ENCODE results near the gene FMN2. TPM values are rescaled to one million over a fixed set of nuclear protein-coding genes. Genes with fewer than 3 reads are reported as not detected.
"Not testable (repeated sequence)": the region's sequence is repeated elsewhere in the genome, so short reads cannot be mapped to it uniquely, and the experiment has no call there.

Gene FMN2
- total RNA-seq, 1 donor from 2014 or later: not detected

- intact Hi-C loops (cut with micrococcal nuclease): no loop called here
These were observed 44.7 kb downstream of the FMN2 start for GRCh38 chr1:240136402-240136801.

- intact Hi-C loops (cut with micrococcal nuclease): no loop called here
These were observed 47.2 kb downstream of the FMN2 start for GRCh38 chr1:240138867-240139266.

- intact Hi-C loops (cut with micrococcal nuclease): no loop called here
These were observed 47.8 kb downstream of the FMN2 start for GRCh38 chr1:240139511-240139910.

GRCh38 chr1:240145120-240145519 is 53.4 kb downstream of the FMN2 start:
- intact Hi-C loops (cut with micrococcal nuclease): loop anchor here (5.0 kb wide), 1 partner anchor 193 kb away; no protein-coding TSS in a partner anchor

- intact Hi-C loops (cut with micrococcal nuclease): loop anchor here (5.0 kb wide), 1 partner anchor 196 kb away; no protein-coding TSS in a partner anchor
These were observed 56.6 kb downstream of the FMN2 start for GRCh38 chr1:240148333-240148732.

DNA sequence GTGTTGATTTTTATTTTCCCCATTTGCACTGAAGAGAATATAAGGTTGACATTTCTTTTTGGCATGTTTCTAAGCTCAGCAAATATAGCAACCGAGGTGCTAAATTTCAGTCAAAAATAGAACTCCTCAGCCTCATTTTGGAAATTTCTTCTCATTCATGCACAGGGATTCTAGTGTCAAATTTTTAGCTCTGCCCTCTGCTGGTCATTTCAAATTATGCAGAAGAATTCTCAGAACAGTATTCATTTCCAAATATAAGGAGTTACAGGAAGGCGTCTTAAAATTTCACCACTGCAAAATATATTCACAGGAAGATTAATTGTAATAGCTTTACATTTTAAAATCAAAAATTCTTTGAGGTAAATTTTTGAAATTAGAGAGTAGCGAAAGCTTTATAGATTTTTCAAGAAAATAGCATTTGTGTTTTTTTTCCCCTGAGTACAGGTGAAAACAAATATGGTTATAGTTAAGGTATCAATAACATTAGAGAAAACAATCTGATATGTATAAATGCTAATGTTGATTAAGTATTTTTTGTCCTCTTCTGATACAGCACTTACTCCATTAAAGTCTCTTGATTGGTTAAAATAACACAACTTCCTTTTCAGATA is 57.9 kb downstream of the FMN2 start:
- intact Hi-C loops (cut with micrococcal nuclease): loop anchor here (1.0 to 5.0 kb wide), 2 partner anchors 122 to 197 kb away; no protein-coding TSS in a partner anchor

- intact Hi-C loops (cut with micrococcal nuclease): no loop called here
These were observed 59.6 kb downstream of the FMN2 start for GRCh38 chr1:240151136-240151735.

DNA sequence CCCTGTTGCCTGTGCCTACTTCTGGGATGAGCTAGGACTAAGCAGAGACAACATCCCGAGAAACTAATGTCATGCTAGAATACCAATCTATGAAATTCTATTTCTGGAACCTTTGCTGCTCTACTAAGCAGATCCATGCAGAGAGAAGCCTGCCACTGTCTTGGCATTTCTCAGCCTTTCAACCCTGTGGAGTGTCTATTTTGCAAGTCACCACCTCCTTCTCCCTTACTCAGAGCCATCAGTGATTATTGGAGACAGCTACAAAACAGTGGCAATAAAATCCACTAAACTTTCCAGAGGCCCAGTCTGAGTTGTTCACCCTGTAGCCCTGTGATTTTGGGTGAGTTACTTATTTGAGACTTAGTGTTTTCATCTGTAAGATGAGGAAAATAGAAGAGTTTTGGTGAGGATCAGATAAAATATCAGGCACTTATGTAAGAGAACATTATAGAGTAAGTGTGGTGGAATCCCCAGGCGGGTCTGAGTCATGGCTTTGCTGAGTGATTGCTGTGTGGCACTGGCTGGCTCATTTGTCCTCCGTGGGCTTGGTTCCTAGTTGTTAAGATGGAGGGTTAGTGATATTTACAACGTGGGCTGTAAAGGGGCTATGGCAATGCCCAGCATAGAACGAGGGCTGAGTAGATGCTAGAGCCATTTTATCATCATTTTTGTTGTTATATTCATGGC is 61.1 kb downstream of the FMN2 start:
- intact Hi-C loops (cut with micrococcal nuclease): no loop called here

- intact Hi-C loops (cut with micrococcal nuclease): no loop called here
These were observed 63.9 kb downstream of the FMN2 start for GRCh38 chr1:240155605-240156004.

- intact Hi-C loops (cut with micrococcal nuclease): no loop called here
These were observed 73.1 kb downstream of the FMN2 start for GRCh38 chr1:240164742-240165141.

- intact Hi-C loops (cut with micrococcal nuclease): no loop called here
These were observed 77.5 kb downstream of the FMN2 start for GRCh38 chr1:240169188-240169587.

GRCh38 chr1:240170266-240170665 is 78.6 kb downstream of the FMN2 start:
- intact Hi-C loops (cut with micrococcal nuclease): no loop called here

GRCh38 chr1:240170806-240171205 is 79.1 kb downstream of the FMN2 start:
- intact Hi-C loops (cut with micrococcal nuclease): no loop called here

DNA sequence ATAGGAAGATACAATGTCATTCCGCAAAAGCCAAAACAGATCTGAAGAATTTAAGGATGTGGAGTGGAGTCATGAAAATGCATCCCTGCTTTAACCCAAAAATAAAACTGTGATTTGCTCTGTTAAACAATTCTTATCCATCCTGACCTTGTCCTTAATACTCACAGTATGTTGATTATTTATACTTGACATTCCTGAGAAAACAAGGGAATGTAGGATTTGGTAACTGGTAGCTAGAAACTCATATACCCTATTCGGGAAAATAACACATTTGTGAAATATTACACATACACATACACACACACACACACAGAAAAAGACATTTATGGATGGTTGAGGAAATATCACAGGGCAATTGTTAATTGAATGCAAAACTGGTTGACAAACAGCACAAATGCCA is 80.2 kb downstream of the FMN2 start:
- intact Hi-C loops (cut with micrococcal nuclease): no loop called here

DNA sequence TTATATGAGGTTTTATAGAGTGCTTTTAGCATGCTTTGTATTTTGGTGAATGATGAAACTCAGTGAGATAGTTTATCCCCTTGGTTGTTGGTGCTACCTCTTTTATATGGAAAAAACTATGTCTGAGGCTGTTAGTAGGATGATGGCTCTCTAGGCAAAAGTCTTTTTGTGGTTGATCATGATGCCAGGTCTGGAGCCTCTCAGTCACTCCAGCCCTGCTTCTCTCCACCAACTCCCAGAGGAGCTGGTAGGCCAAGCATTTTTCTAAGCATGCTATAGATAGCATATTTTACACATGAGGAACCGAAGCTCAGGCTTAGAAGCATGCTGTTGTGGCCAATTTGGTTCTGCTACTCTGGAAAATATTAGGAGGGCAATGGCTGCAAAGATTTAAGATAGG is 82.2 kb downstream of the FMN2 start:
- intact Hi-C loops (cut with micrococcal nuclease): no loop called here

DNA sequence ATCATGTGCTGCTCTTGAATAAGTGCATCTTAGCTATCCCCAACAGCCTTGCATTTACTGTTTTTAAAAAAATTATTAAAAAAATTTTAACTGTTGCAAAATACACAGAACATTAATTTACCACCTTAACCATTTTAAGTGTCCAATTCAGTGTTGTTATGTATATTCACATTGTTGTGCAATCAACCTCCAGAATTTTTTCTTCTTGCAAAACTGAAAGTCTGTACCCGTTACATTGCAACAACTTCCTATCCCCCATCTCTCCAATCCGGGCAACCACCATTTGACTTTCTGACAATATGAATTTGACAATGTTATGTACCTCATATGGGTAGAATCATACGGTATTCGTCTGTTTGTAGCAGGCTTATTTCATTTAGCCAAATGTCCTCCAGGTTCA is 83.1 kb downstream of the FMN2 start:
- intact Hi-C loops (cut with micrococcal nuclease): no loop called here

GRCh38 chr1:240178366-240178765 is 86.7 kb downstream of the FMN2 start:
- intact Hi-C loops (cut with micrococcal nuclease): no loop called here

GRCh38 chr1:240184682-240185081 is 93.0 kb downstream of the FMN2 start:
- intact Hi-C loops (cut with micrococcal nuclease): not testable (repeated sequence)

- intact Hi-C loops (cut with micrococcal nuclease): no loop called here
These were observed 96.5 kb downstream of the FMN2 start for GRCh38 chr1:240188139-240188538.

GRCh38 chr1:240189386-240189989 is 97.8 kb downstream of the FMN2 start:
- intact Hi-C loops (cut with micrococcal nuclease): loop anchor here (1.0 kb wide), 1 partner anchor 162 kb away; no protein-coding TSS in a partner anchor

DNA sequence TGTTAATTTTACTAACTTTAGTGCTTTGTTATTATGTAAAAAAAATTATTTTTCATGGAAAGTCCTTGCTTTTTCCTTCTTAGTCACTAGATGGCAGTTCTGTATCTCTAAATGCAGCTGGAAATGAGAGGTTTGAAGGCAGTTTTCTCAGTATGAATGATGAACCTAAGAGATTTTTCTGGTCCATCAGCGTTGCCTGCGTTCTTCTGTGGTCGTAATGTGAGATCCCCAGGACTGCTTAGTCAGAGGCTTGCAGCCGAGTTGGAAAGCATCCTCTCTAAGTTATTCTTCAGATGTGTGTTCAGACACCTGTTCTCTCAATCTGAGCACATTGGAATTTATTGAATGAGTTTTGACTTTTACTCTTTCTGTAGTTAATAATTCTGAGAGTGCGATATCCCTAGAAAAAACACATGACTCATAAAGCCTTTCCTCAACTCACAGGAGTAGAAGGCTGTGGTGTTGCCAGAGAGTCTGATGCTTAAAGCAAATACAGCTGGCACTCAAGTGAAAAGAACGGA is 99.3 kb downstream of the FMN2 start:
- intact Hi-C loops (cut with micrococcal nuclease): loop anchor here (2.0 kb wide), 1 partner anchor 502 kb away; no protein-coding TSS in a partner anchor

DNA sequence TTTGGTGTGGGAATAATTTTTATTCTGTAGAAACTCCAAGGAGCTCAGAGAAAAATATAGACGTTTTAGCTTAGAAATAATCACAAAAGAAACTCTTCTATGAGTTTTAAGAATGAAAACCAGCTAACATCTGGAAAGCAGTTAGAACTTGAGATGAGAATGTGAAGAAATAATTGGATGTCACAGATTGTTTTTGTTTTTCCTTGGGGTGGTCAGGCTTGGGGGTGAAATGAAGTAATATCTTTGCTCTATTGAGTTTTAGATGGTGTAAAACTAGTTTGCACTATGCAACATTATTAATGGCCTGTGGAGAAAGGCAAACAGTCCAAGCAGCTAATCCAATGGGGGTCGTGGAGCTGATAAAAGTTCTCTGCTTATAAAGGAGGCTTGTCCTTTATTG is 101.2 kb downstream of the FMN2 start:
- intact Hi-C loops (cut with micrococcal nuclease): no loop called here
